Activated T-cell treated with anti-CD3 and anti-CD28 coated beads, Interleukin-2, amount 50 U/mL, for 4 hours (primary cell): ENCODE results near the gene PPM1F. TPM values are rescaled to one million over a fixed set of nuclear protein-coding genes. Genes with fewer than 3 reads are reported as not detected.

Source experiments
- ATAC-seq, 2 donors: fragments of 200-7000 bp; cut with Tn5 transposase; one replicate each; pipeline ENCODE4 v1.10.0; 2021
- DNase-seq: peaks from one replicate; pipeline ENCODE4 v3.0.0-alpha.2; 2020
- H3K27me3 Mint-ChIP-seq: one replicate; pipeline ENCODE4 v1.8.0; 2021; ENCODE audit warnings: low read depth, mixed read lengths
- H3K36me3 Mint-ChIP-seq: one replicate; pipeline ENCODE4 v1.8.0; 2022; ENCODE audit warnings: mixed read lengths; ENCODE audit not compliant: insufficient read depth
- H3K4me1 Mint-ChIP-seq: one replicate; pipeline ENCODE4 v1.8.0; 2021; ENCODE audit warnings: low read depth, mixed read lengths
- H3K4me3 Mint-ChIP-seq: one replicate; pipeline ENCODE4 v1.8.0; 2021; ENCODE audit warnings: mild to moderate bottlenecking, moderate library complexity, mixed read lengths
- H3K9me3 Mint-ChIP-seq: one replicate; pipeline ENCODE4 v1.8.0; 2021; ENCODE audit warnings: mixed read lengths
- total RNA-seq, 3 donors: library from RNA; stranded (reverse); gene quantifications; one replicate each; pipeline ENCODE4 v1.2.1, GENCODE V29; 2021

PPM1F gene, protein sequence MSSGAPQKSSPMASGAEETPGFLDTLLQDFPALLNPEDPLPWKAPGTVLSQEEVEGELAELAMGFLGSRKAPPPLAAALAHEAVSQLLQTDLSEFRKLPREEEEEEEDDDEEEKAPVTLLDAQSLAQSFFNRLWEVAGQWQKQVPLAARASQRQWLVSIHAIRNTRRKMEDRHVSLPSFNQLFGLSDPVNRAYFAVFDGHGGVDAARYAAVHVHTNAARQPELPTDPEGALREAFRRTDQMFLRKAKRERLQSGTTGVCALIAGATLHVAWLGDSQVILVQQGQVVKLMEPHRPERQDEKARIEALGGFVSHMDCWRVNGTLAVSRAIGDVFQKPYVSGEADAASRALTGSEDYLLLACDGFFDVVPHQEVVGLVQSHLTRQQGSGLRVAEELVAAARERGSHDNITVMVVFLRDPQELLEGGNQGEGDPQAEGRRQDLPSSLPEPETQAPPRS
- total RNA-seq = 10 to 100 TPM; 28.2 to 36.8 (median 30.8) TPM

DNA sequence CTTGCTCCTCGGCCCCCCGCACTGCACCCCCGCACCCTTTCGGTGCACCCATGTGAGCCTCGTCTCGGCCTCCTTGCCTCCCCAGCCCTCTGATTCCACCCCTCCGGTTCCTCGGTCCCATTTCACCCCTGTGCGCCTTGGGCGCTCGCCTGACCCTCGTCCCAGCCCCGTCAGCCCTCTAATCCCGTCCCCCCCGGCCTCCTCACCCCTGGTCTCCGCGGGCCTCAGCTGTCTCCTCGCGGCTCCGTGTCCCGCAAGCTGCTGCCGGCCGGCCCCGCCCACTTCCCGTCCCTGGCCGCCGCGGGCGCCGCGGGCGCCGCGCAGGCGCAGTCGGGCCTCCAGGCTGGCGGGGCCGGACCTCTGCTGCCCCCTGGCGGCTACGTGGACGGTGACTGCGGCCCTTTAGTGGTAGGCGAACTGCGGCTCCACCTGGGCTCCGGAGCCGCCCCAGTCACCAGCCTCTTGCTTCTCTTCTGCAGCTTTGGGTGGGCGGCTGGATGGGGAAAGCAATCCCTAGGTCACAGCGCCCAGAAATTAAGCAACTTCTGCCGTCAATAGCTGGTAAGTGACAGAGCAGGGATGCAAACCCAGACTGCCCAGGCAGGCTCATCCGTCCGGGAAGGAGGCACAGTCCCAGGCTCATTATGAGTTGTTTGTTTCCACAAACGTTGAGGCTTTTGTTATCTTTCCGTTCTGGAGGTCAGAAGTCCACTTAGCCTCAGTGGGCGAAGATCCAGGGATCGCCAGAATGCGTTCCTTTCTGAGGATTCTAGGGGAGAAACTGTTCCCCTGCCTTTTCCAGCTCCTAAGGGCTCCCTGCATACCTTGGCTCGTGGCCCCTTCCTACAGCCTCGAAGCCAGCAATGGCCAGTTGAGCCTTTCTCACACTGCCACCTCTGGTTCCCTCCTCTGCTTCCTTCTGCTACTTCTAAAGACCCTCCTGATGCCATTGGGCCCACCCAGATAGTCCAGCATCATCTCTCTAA lies at the start of gene PPM1F:
Gene PPM1F (minus strand): TSS at position 263 of the 986 bp plus-strand sequence. CDS start 6,800 bp downstream, outside the sequence.
- no peaks in the 10 kb centered on the region for H3K36me3 Mint-ChIP-seq
- peak; percentile 88 for ATAC-seq
- no peaks in the 10 kb centered on the region for H3K27me3 Mint-ChIP-seq
- peaks cover 12% of the 10 kb centered on the region for H3K4me1 Mint-ChIP-seq
- H3K9me3 Mint-ChIP-seq = no peaks in the 10 kb centered on the region
- DNase-seq = peak; percentile 91
- peak within 1 kb of the TSS; percentile 82 for H3K4me3 Mint-ChIP-seq

DNA sequence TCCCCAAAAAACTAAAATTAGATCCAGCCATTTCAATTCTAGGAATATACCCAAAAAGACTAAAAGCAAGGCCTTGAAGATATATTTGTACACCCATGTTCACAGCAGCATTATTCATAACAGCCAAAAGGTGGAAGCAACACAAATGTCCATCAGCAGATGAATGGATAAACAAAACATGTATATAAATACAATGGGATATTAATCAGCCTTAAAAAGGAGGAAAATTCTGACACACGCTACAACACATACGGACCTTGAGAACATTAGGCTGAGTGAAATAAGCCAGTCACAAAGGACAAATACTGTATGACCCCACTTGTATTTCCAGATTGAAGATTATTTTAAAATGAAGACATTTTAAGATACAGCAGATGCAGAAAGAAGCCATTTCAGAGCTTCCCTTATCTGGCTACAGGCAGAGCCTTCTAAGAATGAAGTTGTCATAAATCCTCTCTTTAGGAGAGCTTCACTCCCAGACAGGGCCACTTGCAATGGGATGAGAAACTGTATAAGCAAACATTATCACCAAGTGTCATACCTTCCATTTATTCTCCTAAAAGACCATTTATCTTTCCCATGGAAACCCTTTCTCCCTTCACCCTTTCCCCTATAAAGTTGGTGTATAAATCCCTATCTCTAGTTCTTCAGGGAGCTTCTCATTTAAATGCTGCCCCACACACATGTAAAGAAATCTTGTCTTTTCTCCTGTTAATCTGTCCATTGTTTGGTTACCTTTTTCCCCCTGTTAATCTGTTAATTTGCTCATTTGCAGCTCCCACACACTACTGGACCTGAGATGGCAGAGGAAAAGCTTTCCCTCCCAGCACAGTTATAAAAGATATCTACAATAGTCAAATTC lies 49.2 kb upstream of the PPM1F start:
- ATAC-seq = no peak
- Mint-ChIP-seq H3K9me3 (no peaks in the 10 kb centered on the region), H3K36me3 (no peaks in the 10 kb centered on the region), H3K27me3 (peaks cover 5% of the 10 kb centered on the region), H3K4me1 (no peaks in the 10 kb centered on the region), H3K4me3 (no peak overlapping the region)
- no peak for DNase-seq

DNA sequence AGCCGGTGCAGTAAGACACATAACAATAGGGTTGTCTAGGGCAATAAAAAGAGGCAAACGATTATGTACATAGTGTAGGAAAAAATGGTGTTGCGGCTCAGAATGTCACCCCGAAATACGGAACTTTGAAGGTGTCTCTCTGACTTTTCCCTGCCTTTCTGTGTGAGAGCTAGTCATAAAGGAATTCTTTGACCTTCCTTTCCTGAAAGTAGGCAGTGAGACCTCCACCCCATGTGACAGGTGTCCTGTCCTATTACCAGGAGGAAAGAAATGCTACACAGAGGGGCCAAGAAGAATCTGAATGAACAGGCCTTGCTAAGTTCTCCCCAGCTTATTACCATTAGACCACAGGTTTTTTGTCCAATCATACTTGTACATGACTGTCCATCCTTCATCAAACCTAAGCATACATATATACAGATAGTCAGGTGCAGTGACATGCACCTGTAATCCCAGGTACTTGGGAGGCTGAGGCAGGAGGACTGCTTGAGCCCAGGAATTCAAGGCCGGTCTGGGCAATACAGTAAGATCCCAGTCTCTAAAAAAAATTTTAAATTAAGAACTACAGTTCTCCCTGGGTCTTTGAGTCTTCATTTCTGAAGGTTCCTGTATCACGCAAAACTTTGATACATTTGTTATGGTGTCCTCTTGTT lies 46.1 kb upstream of the PPM1F start:
- Mint-ChIP-seq H3K9me3 (no peaks in the 10 kb centered on the region), H3K4me3 (no peak overlapping the region), H3K4me1 (no peaks in the 10 kb centered on the region), H3K27me3 (peaks cover 5% of the 10 kb centered on the region), H3K36me3 (no peaks in the 10 kb centered on the region)
- DNase-seq (no peak), ATAC-seq (no peak)

DNA sequence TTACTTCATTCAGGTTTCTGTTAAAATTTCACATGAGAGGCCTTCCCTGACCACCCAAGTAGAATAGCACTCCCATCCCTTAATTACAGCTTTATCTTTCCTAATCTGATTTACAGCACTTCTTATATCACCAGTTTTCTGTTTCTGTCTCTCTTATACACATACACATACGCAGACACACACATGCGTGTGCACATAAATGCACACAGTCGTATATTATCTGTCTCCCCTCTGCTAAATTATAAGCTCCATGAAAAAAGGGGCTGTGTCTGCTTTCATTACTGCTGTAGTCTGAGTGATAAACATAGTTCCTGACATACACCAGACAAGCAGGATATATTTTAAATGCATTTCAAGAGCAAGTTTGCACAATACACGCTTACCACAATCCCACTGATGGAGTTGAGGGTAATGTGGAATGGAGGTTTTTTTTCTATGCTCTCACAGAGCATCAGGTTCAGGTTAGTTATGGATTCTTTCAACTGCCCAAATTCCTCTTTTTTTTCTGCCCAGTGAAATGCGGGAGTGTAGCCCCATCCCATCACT lies 43.6 kb upstream of the PPM1F start:
- DNase-seq = no peak
- no peak for ATAC-seq
- Mint-ChIP-seq H3K27me3 (peaks cover 5% of the 10 kb centered on the region), H3K9me3 (no peaks in the 10 kb centered on the region), H3K36me3 (no peaks in the 10 kb centered on the region), H3K4me3 (no peak overlapping the region), H3K4me1 (no peaks in the 10 kb centered on the region)

DNA sequence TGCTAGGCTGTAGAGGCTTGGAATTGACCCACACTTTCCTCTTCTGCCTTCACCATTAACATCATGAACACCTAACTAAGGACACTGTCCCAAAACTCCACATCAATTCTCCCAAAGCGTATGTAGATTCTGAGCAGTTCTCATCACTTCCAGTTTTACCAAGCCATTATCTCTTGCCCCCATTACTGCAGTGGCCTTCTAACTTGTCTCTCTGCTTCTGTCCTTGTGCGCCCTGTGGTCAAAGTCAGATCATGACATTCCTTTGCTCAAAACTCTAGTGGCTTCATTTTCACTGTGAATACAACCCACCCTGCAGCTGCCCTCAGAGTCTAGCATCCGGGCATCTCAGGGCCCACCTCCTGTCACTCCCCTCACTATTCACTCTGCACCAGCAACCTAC lies 43.0 kb upstream of the PPM1F start:
- Mint-ChIP-seq H3K9me3 (no peaks in the 10 kb centered on the region), H3K4me3 (no peak overlapping the region), H3K36me3 (no peaks in the 10 kb centered on the region), H3K27me3 (peaks cover 4% of the 10 kb centered on the region), H3K4me1 (no peaks in the 10 kb centered on the region)
- no peak for ATAC-seq
- DNase-seq = no peak

DNA sequence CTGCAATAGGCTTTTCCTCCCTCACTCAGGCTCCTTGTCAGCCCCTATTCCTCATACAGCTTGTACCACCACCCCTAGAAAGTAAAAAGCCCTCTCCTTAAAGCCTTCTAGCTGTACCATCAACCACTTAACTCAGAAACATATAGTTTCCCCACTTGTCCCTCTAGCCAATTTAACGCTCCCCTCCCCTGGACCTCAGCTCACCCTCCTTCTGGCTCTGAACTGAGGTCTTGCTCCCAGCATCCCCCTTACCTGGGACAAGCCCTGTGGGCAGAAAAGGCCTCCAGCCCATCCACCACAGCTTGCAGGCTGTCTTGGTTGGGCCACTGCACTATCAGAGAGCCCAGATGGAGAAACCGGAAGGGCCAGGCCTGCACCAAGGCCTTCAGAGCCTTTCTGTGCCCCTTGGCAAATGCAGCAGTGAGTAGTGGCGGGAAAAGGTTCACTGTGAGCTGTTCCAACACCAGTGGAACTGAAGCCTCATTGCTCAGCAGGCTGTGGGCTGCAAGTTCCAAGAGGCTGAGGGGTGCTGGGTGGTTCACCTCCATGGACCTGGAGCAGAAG lies 42.3 kb upstream of the PPM1F start:
- H3K4me1 Mint-ChIP-seq = no peaks in the 10 kb centered on the region
- no peaks in the 10 kb centered on the region for H3K9me3 Mint-ChIP-seq
- DNase-seq (no peak), ATAC-seq (no peak)
- H3K36me3 Mint-ChIP-seq = no peaks in the 10 kb centered on the region
- no peak overlapping the region for H3K4me3 Mint-ChIP-seq
- no peaks in the 10 kb centered on the region for H3K27me3 Mint-ChIP-seq

DNA sequence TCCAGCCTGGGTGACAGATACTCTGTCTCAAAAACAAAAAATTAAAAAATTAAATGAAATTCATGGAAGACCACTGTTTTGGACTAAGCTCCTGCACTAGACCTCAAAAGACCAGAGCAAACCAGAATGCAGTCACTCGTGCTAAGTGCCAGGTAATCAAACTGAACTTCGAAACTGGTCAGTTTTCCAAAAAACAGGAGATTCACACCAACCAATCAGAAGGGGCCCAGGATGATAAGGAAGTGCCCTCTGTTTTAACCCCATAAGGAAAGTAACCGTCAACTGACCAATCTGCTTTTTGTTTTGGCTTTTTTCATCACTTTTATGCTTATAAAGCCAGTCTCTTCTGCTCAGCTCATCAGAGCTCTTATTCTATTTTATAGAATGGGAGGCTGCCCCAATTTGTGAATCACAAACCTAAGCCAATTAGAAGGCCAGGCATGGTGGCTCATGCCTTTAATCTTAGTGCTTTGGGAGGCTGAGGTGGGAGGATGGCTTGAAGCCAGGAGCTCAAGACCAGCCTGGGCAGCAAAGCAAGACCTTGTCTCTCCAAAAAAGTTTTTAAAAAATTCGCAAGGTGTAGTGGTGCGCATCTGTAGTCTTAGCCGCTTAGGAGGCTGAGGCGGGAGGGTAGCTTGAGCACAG lies 40.1 kb upstream of the PPM1F start:
- Mint-ChIP-seq H3K27me3 (peaks cover 3% of the 10 kb centered on the region), H3K4me1 (no peaks in the 10 kb centered on the region), H3K9me3 (no peaks in the 10 kb centered on the region), H3K36me3 (no peaks in the 10 kb centered on the region), H3K4me3 (no peak overlapping the region)
- ATAC-seq (no peak), DNase-seq (no peak)

DNA sequence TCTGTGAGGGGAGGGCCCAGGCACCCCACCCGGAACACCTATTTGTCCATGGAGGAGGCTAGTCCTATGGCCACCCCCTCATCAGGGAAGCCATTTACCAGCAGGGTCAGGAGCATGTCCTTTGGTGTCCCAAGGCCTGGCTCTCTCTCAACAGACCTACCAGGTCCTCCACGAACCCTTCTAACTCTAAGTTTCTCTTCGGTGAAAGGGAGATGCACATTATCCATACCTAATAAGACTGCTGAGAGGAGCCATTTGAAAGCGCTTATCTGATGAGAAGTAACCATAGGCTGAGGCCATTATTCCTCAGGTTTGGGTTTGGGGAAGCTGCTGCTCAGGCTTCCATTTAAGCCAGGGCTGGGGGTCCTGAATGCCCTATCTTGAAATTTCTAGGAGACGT lies 39.1 kb upstream of the PPM1F start:
- H3K4me1 Mint-ChIP-seq = no peaks in the 10 kb centered on the region
- ATAC-seq (no peak), DNase-seq (no peak)
- H3K9me3 Mint-ChIP-seq = no peaks in the 10 kb centered on the region
- H3K27me3 Mint-ChIP-seq = peaks cover 3% of the 10 kb centered on the region
- H3K36me3 Mint-ChIP-seq = no peaks in the 10 kb centered on the region
- no peak overlapping the region for H3K4me3 Mint-ChIP-seq

DNA sequence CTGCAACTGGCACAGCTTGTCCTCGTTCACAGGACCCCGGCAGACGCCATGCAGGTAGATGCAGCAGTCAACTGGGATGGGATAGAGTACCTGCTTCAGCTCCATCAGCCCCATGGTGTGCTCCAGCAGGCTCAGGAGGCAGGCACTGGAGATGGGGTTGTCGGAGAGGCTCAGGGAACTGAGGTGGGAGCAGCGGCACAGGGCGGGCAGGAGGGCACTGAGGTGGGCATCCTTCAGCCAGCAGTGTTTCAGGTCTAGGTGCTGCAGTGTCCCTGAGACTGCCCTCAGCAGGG lies 38.6 kb upstream of the PPM1F start:
- Mint-ChIP-seq H3K4me3 (no peak overlapping the region), H3K36me3 (no peaks in the 10 kb centered on the region), H3K4me1 (no peaks in the 10 kb centered on the region), H3K9me3 (no peaks in the 10 kb centered on the region), H3K27me3 (peaks cover 3% of the 10 kb centered on the region)
- DNase-seq = no peak
- no peak for ATAC-seq

DNA sequence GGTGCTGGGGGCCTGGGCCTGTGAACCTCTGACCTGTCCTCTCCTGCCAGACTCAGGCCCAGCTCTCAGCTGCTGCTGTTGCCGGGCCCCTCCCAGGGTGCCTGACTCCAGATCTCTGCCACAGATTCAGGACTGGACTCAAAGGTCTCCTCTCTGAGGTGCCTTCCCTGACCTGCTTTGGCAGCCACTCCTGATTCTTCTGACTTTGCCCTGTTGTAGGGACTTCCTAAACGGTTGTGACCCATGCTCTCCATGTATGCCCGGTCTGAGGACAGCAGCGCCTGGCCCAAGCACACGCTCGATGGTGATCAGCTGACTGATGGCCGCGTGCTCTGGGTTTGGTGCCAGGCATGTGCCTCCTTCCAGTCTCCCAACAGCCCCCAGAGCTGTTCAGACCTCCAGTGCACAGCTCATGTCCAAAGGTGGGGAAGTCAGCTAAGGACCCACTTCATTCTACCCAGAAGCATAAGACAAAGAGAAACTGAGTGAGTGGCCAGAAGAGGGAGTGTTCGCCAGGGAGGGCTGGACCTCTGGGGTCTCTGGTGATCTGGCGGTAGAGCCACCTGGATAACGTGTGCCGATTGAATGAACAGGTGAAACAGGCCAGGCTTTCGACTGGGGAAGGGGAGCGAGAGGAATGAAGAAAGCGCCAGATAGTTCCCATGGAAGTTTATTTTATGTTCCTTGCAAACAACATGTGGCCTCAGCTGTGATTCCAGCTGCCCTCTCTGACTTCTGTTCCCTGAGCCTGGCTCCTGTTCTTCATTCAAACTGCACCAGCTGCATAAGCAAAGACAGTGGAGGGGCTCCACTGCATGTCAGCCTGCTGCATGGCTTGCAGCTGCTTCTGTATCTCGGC lies 38.0 kb upstream of the PPM1F start:
- no peaks in the 10 kb centered on the region for H3K9me3 Mint-ChIP-seq
- H3K36me3 Mint-ChIP-seq = no peaks in the 10 kb centered on the region
- ATAC-seq (no peak), DNase-seq (no peak)
- H3K4me3 Mint-ChIP-seq = no peak overlapping the region
- H3K27me3 Mint-ChIP-seq = peaks cover 3% of the 10 kb centered on the region
- H3K4me1 Mint-ChIP-seq = no peaks in the 10 kb centered on the region

DNA sequence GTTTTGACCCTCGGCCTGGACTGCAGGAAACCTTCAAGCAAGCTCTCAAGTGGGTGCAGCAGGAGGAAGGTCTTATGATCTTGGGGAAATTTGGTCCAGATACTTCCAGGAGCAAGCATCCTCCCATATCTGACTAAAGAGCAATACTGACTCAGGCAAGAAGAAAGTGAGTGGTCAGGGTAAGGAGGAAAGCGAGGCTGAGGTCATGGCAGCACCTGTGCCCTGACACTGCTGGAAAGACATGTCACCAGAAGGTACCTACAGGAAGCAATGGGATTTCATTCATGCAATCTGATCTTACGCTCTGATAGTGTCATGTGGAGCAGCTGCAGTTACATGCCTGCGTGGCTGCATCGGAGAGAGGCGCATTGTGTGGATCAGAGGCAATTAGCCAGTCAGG lies 36.4 kb upstream of the PPM1F start:
- ATAC-seq = no peak
- peaks cover 3% of the 10 kb centered on the region for H3K27me3 Mint-ChIP-seq
- H3K4me1 Mint-ChIP-seq = no peaks in the 10 kb centered on the region
- no peaks in the 10 kb centered on the region for H3K36me3 Mint-ChIP-seq
- DNase-seq = no peak
- no peak overlapping the region for H3K4me3 Mint-ChIP-seq
- no peaks in the 10 kb centered on the region for H3K9me3 Mint-ChIP-seq

DNA sequence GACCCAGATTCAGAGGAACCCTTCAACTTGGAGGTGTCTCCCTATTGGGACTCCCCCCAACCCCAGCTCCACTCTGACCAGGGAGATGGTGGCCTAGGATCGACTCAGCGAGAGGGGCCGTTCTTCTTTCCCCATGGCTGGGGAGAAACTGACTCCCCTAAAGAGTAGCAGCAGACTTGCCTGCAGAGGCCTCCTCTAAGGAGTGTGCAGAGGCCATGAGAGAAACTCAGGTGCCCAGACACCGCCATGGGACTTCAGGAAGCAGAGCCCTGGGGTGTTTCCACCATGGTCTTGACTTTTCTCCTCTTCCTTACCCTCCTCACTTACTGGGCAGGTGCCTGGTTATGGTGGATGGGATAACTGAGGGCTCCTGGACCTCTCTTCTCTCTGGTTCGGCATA lies 32.6 kb upstream of the PPM1F start:
- Mint-ChIP-seq H3K9me3 (no peaks in the 10 kb centered on the region), H3K4me3 (no peak overlapping the region), H3K27me3 (peaks cover 3% of the 10 kb centered on the region), H3K36me3 (no peaks in the 10 kb centered on the region), H3K4me1 (peaks cover 14% of the 10 kb centered on the region)
- no peak for ATAC-seq
- DNase-seq = no peak
